IMR-90 (cell line): Measurements from ENCODE around the gene FAM193B.

Source experiments
- BHLHE40 ChIP-seq: fragments of 150-350 bp; IDR thresholded peaks from 2 replicates; pipeline ENCODE4 v1.6.1; 2016; ENCODE audit warnings: mild to moderate bottlenecking, low read depth, low read length
- CTCF ChIP-seq: conservative IDR thresholded peaks from 2 replicates; pipeline ENCODE4 v1.5.1; 2012; ENCODE audit warnings: mild to moderate bottlenecking, low read depth, low read length, improper control_type of control experiment
- RFX5 ChIP-seq: IDR thresholded peaks from 2 replicates; pipeline ENCODE4 v1.8.0; 2012; ENCODE audit warnings: low read depth, mild to moderate bottlenecking, low read length, moderate library complexity

GRCh38 chr5:177507165-177507564, 47.2 kb downstream of the FAM193B start:
- TF ChIP-seq RFX5, result no peak
- TF ChIP-seq BHLHE40, result no peak
- TF ChIP-seq CTCF, result peak; percentile 33; the same call in 1 of the 2 replicates
